IPS-11a (cell line): ENCODE measurements around the gene NCK2.

ENCODE experiments used
- H3K4me3 ChIP-seq: one replicate; pipeline ENCODE4 v1.5.1; 2013; ENCODE audit warnings: low read depth, low read length, control low read depth

NCK2 gene

GRCh38 chr2:105789745-105790460, 45.2 kb downstream of the NCK2 start:
- no peak overlapping the region for H3K4me3 ChIP-seq

GRCh38 chr2:105790461-105791149, 45.9 kb downstream of the NCK2 start:
- no peak overlapping the region for H3K4me3 ChIP-seq

DNA sequence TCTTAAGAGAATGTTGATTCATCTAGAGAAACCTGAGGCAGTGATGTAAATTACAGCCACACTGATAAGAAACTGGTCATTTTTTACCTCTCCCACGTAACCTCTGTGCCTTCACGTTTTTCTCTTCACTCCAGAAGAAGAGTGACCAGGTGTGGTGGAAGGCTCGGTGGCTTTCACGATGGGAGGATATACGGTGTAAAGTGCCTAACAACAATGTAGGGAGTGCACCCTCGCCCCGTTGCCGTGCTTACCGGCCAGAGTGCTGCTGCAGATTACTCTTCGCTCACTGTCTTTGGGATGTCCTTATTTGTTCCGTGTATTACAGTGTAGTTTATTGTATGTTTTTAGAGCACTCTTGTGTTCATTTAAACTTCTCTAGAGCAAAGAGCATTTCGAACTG, 46.5 kb downstream of the NCK2 start:
- H3K4me3 ChIP-seq, result no peak overlapping the region

GRCh38 chr2:105792561-105792960, 47.8 kb downstream of the NCK2 start:
- H3K4me3 ChIP-seq, result no peak overlapping the region

DNA sequence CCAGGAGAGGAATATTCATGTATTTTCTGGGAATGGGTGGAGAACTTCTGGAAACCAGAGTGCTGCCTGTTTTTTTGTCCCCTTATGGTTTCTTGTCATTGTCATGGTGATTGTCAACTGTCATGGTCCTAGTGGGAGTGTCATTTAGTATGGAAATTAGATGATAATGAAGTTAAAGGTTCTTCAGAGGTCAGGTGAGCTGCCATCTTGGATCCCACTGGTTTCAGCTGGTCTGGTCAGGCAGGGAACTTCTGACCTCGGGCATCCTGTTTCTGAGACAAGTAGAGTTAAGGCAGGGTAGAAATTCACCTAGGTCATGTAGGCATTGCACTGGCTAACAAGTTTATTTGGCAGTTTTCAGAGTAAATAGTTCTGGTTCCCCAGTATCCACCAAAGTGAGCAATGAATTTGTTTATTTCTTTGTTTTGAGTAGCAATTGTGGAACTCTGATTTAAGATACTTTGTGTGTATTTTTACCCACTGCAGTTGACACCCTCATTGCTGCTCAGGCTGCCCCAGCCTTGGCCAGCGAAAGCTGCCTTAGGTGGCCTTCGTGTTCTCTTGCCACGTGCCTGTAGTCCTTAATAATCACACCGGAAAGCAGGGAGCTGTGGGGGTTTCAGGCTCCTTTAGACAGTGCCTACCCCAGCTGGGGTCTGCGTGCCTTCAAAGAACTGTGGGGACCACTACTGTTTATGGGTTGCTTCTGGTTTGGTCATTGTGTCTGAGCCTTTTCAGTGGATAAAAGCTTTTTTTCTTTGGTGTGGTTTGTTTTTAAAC, 48.7 kb downstream of the NCK2 start:
- H3K4me3 ChIP-seq, result no peak overlapping the region

GRCh38 chr2:105794926-105795574, 50.3 kb downstream of the NCK2 start:
- no peak overlapping the region for H3K4me3 ChIP-seq

GRCh38 chr2:105795575-105795934, 50.8 kb downstream of the NCK2 start:
- no peak overlapping the region for H3K4me3 ChIP-seq

GRCh38 chr2:105796131-105796638, 51.5 kb downstream of the NCK2 start:
- no peak overlapping the region for H3K4me3 ChIP-seq

- H3K4me3 ChIP-seq, result no peak overlapping the region
Observed at GRCh38 chr2:105796791-105797190, 52.1 kb downstream of the NCK2 start.

DNA sequence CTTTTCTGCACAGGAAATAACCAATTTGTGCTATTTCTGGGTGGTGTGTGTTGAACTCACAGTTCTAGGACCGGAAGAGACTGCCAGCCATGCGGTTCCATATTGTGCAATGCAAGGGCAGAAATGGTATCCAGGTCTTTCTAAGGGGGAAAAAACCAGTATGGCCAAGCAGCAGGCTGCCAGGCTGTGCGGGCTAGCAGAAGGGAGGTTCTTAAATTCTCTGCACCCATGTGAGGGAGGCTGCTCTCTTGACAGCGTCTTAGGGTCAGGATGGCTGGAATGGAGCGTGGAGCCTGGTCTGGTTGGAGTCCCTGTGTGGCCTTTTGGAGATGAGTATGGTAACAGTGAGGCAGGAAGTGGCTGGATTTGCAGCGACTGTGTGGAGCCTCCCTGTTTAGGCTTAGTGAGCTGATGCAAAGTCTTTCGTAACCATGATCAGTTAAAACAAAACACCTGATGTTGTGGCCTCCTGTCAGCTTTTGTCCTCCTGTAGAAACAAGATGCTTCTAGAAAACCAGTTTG, 52.6 kb downstream of the NCK2 start:
- H3K4me3 ChIP-seq, result no peak overlapping the region

DNA sequence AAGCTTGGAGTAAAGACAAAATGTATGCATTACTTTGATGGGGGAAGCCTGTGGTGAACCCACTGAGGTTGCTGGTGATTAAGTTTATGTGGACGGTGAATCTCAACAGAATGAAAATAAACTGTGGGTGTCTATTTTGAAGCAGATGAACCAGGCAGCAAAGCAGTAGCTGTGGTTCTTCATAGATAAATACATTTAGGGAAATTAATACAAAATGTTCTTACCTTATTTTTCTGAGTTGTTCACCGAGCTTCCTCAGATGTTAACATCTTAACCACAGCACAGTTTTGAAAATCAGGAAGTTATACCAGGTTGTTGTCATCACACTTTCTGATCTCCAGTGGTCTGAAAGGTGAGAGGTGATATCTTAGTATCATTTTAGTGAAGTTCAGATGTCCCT, 53.9 kb downstream of the NCK2 start:
- no peak overlapping the region for H3K4me3 ChIP-seq

- H3K4me3 ChIP-seq, result no peak overlapping the region
Observed at GRCh38 chr2:105800036-105800713, 55.5 kb downstream of the NCK2 start.

DNA sequence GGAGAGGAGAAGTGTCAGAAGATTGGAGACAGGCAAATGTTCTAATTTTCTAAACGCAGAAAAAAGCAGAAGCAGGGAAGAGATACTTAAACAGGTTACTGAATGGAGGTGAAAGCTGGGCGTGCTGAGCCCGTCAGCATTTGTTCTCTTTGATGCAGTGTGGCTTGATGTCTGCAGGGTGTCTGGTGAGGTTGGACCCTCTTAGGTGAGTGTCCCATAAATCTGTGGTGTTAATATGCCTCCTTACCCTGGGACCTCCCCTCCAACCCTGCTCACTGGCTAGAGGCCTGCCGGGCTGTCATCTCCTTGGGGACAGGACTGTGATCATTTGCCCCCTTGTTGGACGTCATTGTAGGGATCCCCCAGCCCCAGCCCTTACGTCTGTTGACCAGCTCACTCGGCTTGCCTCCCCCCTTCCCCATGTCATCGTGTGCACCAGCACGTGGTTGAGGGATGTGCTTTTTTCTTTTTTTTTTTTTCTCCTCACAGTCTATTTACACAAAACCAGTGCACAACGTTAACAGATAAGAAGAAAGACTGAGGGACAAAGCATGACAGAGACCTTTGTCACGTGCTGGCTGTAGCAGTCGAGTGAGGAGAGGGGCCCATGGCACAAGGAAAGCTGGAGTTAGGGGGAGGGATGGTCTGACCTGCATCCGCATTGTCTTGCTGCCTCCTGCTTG, 56.4 kb downstream of the NCK2 start:
- no peak overlapping the region for H3K4me3 ChIP-seq

- no peak overlapping the region for H3K4me3 ChIP-seq
Observed at GRCh38 chr2:105801961-105802360, 57.2 kb downstream of the NCK2 start.

GRCh38 chr2:105802587-105802986, 57.9 kb downstream of the NCK2 start:
- no peak overlapping the region for H3K4me3 ChIP-seq

DNA sequence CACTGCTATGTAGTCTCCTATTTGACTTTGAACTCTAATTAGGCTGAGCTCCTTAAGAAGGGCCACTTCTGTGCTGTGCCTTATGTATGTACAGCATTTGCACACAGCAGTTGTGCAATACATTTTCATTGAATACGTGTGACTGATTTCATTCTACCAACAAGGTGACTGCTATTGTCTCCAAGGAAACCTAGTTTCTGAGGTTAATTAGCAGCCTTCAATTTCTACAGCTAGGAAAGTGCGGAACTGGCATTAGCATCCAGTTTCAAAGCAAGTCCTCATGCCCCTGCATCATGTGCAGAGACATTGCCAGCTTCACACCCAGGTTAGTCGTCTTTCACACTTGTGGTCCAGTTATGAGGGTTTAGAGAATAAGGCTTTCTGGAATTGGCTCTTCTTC, 58.6 kb downstream of the NCK2 start:
- H3K4me3 ChIP-seq, result no peak overlapping the region

DNA sequence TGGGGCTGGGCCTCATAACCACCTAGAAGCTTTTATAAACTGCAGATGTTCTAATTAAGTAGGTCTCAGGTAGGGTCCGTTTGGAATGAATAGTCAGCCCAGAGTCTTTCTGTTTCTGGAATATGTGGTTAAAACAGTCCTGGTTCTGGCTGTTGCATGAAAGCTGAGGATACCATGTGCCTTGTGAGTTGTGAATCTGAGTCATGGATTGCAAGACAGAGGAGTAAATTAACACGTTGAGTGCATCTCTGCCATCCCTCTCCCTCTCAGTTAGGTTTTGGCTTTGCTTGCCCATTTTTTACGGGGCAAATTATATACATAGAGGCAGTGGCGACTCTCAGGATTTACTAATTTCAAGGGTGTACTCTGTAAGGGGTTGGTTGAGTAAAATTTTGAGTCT, 59.1 kb downstream of the NCK2 start:
- H3K4me3 ChIP-seq, result no peak overlapping the region

DNA sequence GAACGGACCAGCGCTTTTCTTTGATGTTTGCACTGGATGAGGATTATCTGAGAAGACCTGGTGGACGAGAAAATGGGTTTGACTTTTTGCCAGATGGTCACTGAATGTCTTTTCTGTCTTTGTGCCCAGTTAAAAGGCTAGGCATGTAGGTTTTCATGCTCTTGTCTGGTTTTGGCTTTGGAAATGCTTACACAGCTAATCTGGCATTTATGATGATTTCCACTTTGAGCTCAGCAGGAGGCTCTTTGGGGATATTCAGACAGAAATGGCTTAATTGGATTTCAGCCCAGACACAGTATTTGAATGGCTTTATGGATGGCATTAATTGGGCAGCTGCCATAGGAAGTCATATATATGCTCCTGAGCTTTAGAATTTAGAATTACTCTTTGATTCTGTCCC, 59.6 kb downstream of the NCK2 start:
- no peak overlapping the region for H3K4me3 ChIP-seq

- no peak overlapping the region for H3K4me3 ChIP-seq
Observed at GRCh38 chr2:105806996-105807395, 62.3 kb downstream of the NCK2 start.
